HG03378 (cell line): ENCODE results near the gene RBMS3.

Source experiments
- ATAC-seq: cut with Tn5 transposase; IDR thresholded peaks from one replicate; pipeline ENCODE4 v1.9.1; 2021; ENCODE audit warnings: mild to moderate bottlenecking, moderate library complexity; ENCODE audit not compliant: unreplicated experiment

The RBMS3 gene

DNA sequence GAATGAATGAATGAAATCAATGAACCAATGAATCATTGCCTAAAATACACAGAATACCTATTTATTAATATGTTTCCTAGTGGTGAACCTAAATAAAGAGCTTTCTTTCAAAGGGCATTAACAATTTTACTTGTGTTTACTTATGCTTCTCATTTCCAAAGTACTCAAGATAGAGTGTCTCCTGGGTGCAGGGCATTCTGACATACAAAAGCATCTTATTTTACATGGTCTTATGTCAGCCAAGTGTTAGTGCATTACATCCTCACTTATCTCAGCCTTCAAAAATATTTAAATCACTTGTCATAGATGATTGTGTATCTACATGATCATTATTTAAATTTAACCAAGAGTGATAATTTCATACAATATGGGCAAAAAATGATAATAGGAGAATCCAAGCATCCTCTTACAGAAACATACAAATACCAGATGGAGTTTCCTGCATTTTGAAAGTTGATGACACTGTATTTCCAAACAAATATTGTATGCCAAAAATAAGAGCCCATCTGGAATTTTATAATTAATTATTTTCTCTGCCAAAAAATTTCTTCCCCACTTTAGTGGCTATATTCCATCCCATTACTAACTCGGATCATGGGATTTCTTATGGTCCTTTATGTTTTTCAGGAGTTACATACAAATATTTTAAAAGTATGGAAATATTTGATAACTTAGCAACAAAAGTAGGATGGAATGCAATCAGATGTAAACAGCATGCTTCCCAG, 279.0 kb downstream of the RBMS3 start:
- no peak for ATAC-seq

GRCh38 chr3:29561651-29562149, 280.8 kb downstream of the RBMS3 start:
- no peak for ATAC-seq

- no peak for ATAC-seq
Observed at GRCh38 chr3:29565236-29565635, 284.4 kb downstream of the RBMS3 start.

DNA sequence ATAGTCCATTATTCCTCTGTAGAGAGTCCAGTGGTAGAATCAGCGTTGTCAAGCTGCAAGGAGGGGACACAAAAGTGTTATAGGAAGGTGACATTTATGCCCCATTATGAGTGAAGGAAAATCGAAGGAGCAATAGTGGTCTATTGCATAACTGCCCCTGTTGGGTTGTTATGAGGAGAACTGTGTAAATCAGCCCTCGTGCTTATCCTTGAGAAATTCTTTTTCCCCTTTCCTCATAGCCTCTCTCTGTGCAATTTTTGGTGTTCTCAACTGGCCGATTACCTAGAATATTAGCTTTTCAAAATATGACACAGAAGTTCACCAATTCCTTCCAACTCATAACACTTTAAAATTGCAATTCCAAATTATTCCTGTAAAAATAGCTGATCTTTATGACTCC, 286.6 kb downstream of the RBMS3 start:
- ATAC-seq, result no peak

DNA sequence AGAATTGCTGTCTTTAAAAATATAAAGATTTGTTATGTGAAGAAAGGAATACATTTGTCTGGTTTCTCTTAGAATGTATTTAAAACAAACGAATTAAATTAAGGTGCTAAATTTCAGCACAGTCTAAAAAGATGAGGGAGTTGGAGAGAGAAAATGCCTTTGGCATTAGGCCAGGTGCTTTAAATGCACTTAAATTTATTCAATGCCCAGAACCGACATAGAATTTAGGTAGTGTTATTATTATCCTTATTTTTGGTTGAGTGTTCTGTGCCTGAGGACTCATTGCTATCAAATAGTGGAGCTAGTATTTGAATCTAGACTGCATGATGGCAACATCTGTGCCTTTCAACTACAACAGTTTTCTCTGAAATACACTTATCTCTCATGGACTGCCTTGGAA, 287.5 kb downstream of the RBMS3 start:
- ATAC-seq, result no peak

DNA sequence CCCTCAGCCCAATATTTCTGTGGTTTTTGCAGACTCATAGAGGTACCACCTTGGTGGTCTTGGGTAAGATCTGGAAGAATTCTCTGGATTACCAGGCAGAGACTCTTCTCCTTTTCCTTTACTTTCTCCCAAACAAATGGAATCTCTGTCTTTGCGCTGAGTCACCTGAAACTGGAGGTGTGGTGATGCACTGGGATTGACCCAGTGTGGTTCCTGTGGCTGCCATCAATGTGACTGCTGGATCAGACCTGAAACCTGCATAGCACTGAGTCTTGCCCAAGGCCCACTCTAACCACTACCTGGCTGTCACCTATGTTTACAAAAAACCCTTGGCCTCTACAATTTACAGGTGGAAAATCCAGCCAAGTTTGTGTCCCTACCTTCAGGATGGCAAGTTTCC, 295.3 kb downstream of the RBMS3 start:
- no peak for ATAC-seq

GRCh38 chr3:29576675-29577074, 295.8 kb downstream of the RBMS3 start:
- ATAC-seq, result no peak

- no peak for ATAC-seq
Observed at GRCh38 chr3:29577250-29577649, 296.4 kb downstream of the RBMS3 start.

DNA sequence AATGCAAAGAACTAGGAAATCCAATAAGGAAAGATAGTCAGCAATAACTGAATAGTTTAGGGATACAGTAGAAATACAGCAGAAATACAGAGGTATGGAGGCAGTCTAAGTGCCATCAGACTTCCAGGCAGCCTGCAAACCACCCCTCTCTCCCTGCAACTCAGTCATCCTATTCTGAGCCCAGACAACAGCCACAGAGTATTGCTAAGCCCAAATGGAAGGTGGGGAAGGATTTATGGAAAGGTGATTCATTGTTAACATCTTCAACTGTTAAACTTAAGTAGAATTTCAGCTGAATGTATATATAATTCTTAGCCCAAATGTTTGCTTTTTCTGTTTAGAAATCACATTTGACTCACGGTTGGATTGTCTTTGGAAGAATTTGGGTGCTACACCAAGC, 300.4 kb downstream of the RBMS3 start:
- ATAC-seq, result no peak

DNA sequence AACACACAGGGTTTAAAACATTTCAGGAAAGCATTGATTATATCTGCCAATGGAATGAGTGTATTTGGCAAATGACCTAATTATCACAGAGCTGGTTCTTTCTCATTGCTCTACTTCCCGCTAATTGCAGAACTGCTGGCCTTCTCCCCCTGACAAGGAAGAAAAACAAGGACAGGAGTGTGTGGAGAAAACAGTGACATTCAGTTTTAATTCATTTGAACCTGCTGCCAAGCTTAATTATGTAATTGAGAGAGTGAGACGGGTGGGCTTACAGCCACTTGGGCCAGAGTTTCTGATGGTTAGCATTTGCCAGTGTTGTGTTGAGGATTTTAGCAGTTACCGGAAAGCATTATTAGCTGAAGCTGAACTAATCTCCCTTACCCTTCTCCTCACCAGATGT, 301.4 kb downstream of the RBMS3 start:
- no peak for ATAC-seq

DNA sequence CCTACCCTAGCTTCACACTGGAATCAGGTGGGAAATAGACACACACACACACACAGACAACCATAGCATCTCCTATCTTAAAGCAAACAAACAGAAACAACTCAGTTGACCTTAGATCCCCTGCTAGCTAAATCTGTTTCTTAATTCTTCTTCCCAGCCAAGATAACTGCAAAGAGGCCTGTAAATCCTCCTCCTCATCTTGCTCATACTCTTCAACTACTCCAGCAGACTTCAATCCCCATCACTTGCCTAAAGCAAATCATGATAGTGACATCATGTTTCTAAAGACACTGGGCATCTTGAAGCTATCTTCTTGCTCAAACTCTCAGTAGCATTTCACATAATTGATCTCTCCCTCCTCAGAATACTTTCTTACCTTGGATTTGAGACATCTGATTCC, 303.0 kb downstream of the RBMS3 start:
- no peak for ATAC-seq

DNA sequence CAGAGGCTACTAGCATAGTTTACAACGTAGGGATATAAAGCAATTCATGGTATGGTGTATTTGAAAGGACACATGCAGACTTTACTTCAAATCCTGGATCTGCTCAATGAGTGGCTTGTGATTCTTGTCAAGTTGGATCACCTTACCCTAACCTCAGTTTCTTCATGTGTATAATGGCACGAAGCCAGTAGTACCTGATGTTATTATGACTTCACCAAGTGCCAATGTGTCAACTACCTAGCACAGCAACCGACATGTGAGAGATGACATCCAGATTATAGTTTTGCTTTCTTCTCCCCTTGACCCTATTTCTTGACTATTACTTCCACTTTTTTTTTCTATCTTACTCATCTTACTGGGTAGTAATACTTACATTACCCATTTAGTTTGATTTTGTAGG, 304.5 kb downstream of the RBMS3 start:
- no peak for ATAC-seq

DNA sequence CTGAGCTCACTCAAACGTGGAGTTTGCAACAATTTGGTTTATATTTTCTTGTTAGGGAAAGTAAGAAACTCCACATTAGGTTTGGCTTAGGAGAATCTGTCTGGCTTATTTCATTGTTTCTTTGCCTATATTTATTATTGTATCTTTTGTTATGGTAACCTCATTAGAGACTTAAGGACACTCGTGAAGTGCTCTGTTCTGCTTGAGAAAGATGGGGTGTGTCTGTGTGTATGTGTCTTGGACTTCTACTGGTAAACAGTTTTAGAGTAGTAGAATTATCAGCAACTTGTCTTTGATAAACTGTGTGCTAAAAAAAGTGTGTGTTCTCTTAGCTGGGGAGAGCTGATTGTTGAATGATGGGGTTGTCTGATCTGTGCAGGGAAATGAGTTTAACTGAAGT, 306.5 kb downstream of the RBMS3 start:
- ATAC-seq, result no peak

GRCh38 chr3:29590012-29590411, 309.1 kb downstream of the RBMS3 start:
- ATAC-seq, result no peak

- no peak for ATAC-seq
Observed at GRCh38 chr3:29590461-29590860, 309.6 kb downstream of the RBMS3 start.

DNA sequence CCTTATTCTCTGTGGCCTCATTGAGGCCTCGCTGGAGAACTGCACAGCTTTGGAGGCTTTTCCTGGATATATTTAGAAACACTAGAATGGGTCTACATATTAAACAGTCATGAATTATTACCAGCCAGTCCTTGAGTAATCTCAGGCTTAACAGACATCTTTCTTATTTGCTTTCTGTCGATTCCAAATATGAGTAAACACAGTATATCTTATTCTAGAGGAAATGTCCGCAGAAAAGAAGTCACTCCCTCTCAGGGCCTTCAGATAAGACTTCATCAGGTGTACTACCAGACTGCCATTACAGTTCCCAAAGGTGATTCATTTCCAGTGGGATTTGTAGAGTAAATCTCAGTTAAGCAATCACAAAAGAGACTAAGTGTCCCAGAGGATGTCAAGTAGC, 310.7 kb downstream of the RBMS3 start:
- no peak for ATAC-seq

DNA sequence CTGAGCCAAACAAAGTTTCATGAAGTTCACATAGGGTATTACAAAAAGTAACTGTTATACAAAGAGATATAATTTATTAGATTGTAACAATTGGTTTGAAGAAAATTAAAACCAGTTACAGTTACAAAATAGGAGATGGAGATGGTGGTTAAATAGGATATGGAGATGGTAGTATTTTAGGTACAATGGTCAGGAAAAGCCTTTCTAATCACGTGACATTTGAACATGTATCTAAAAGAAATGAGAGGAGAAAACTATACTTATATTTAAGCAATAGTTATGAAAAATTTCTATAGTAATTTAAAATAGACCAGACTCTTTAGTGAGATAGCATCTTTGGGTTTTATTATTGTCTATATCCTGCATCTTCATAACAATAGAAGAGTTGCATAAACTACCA, 312.9 kb downstream of the RBMS3 start:
- no peak for ATAC-seq

- ATAC-seq, result no peak
Observed at GRCh38 chr3:29594261-29594660, 313.4 kb downstream of the RBMS3 start.

- no peak for ATAC-seq
Observed at GRCh38 chr3:29597376-29598008, 316.6 kb downstream of the RBMS3 start.

- ATAC-seq, result no peak
Observed at GRCh38 chr3:29601861-29602585, 321.2 kb downstream of the RBMS3 start.

DNA sequence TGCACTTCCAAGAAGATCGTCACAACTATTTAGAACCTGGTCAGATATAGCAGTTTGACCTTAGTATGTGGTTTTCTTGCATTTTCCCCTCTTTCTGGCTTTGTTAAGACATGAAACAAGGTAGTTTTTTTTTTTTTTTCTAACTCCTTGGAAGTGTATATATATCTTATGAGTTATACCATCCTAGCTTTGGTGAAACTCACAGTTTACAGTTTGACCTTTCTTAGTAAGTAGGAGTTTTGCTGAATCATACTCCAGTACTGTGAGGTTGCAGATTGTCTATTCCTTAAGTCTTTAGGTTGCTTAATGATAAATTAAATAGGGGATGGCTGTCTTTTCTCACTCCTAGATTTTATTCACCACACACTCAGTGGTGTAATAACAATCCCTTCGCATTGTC, 325.0 kb downstream of the RBMS3 start:
- no peak for ATAC-seq

DNA sequence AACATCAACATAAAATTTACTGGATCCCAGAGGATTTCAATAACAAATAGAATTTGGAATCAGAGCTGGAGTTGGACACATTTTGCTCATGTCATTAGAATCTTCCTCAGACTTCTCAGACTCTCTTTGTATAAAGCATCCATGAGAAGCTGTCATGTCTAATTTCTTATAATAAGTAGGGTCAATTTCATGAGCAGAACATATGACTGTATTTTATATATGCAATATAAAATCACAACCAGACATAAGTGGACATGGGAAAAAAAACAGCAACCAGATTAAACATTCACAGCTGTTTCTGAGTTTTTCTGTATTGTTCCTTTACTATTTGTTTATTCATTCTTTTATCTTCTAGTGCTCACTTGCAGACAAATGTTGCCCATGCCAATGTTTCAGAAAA, 325.5 kb downstream of the RBMS3 start:
- no peak for ATAC-seq
